Activated T-cell treated with anti-CD3 and anti-CD28 coated beads, Interleukin-2, amount 50 U/mL, for 4 hours (primary cell): ENCODE results near the gene PPP2R3B. TPM values are rescaled to one million over a fixed set of nuclear protein-coding genes. Genes with fewer than 3 reads are reported as not detected.

Source experiments
- ATAC-seq, 2 donors: fragments of 200-7000 bp; cut with Tn5 transposase; one replicate each; pipeline ENCODE4 v1.10.0; 2021
- DNase-seq: peaks from one replicate; pipeline ENCODE4 v3.0.0-alpha.2; 2020
- H3K27me3 Mint-ChIP-seq: one replicate; pipeline ENCODE4 v1.8.0; 2021; ENCODE audit warnings: low read depth, mixed read lengths
- H3K36me3 Mint-ChIP-seq: one replicate; pipeline ENCODE4 v1.8.0; 2022; ENCODE audit warnings: mixed read lengths; ENCODE audit not compliant: insufficient read depth
- H3K4me1 Mint-ChIP-seq: one replicate; pipeline ENCODE4 v1.8.0; 2021; ENCODE audit warnings: low read depth, mixed read lengths
- H3K4me3 Mint-ChIP-seq: one replicate; pipeline ENCODE4 v1.8.0; 2021; ENCODE audit warnings: mild to moderate bottlenecking, moderate library complexity, mixed read lengths
- H3K9me3 Mint-ChIP-seq: one replicate; pipeline ENCODE4 v1.8.0; 2021; ENCODE audit warnings: mixed read lengths
- total RNA-seq, 3 donors: library from RNA; stranded (reverse); gene quantifications; one replicate each; pipeline ENCODE4 v1.2.1, GENCODE V29; 2021

The PPP2R3B gene
- total RNA-seq, 3 donors from 2014 or later, result 29.0 to 47.6 (median 30.3) TPM

DNA sequence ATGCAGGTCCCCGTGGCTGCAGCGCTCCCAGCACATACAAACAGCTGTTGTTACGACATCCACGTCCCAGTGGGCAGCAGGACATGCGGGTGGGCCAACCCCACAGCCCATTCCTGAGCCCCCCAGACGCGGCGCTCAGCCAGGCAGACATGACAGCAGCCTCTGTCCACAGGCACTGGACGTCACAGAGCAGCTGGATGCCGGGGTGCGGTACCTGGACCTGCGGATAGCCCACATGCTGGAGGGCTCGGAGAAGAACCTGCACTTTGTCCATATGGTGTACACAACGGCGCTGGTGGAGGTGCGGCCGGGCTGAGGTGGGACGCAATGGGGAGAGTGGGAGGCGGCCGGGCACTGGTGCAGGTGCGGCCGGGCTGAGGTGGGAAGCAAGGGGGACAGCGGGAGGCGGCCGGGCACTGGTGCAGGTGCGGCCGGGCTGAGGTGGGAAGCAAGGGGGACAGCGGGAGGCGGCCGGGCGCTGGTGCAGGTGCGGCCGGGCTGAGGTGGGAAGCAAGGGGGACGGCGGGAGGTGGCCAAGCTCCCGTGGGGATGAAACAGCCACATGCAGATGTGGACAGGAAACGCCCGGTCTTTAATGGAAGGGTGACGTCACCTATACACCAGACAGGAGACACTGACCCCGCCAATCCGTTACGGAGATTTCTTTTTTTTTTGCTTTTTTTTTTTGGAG lies 96.1 kb downstream of the PPP2R3B start:
- H3K36me3 Mint-ChIP-seq, result peaks cover 7% of the 10 kb centered on the region
- H3K9me3 Mint-ChIP-seq, result no peaks in the 10 kb centered on the region
- ATAC-seq (no peak), DNase-seq (no peak)
- no peak overlapping the region for H3K4me3 Mint-ChIP-seq
- no peaks in the 10 kb centered on the region for H3K4me1 Mint-ChIP-seq
- no peaks in the 10 kb centered on the region for H3K27me3 Mint-ChIP-seq

DNA sequence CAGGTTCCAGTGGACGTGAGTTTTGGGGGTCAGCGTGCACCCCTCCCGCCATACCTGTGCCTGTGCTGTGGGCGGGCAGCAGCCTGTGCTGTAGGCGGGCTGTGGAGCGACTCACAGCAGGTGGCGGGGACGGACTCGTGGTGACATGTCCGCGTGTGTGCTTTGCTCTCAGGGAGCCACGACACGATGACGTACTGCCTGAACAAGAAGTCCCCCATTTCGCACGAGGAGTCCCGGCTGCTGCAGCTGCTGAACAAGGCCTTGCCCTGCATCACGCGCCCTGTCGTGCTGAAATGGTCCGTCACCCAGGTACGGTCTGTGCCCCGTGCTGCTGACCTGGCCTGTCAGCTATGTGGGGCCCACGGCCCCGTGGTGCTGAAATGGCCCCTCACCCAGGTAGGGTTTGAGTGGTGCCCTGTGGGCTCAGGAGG lies 98.1 kb downstream of the PPP2R3B start:
- H3K9me3 Mint-ChIP-seq, result no peaks in the 10 kb centered on the region
- no peaks in the 10 kb centered on the region for H3K27me3 Mint-ChIP-seq
- peaks cover 4% of the 10 kb centered on the region for H3K36me3 Mint-ChIP-seq
- peaks cover 3% of the 10 kb centered on the region for H3K4me1 Mint-ChIP-seq
- no peak for DNase-seq
- H3K4me3 Mint-ChIP-seq, result no peak overlapping the region
- no peak for ATAC-seq

DNA sequence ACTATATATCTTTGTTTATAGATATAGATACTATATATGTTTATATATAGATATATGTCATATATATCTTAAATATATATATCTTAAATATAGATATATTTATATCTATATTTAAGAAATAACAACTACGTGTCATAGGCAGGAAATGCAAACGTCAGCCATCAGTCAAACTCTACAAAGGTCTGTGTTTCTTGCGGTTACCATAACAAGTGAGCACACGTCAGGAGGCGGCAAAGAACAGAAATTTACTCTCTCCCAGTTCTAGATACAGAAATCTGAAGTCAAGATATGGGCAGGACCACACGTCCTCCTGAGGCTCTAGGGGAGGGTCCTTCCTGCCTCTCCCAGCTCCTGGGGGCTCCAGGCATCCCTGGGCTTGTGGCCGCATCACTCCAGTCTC lies 99.0 kb downstream of the PPP2R3B start:
- Mint-ChIP-seq H3K9me3 (no peaks in the 10 kb centered on the region), H3K36me3 (peaks cover 2% of the 10 kb centered on the region), H3K4me3 (no peak overlapping the region), H3K4me1 (peaks cover 3% of the 10 kb centered on the region), H3K27me3 (no peaks in the 10 kb centered on the region)
- DNase-seq, result no peak
- ATAC-seq, result no peak

DNA sequence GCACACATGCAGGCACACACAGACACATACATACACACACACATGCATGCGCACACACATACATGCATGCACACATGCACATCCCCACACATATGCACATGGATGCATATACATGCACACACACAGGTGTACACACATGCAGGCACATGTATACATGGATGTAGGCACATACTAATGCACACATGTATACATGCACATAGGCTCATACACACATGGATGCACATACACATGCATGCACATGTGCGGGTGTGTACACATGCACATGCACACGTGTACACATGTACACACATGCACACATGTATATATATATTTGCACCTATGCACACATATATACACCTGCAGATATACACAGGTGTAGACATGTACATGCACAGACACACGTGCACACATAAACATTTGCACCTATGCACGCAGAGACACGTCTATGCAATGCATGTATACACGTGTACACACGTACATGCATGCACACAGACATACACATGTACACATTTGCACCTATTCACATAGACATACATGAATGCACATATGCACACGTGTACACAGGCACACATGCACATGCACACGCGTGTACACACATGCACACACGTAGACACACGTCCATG lies 101.5 kb downstream of the PPP2R3B start:
- ATAC-seq, result no peak
- H3K4me3 Mint-ChIP-seq, result no peak overlapping the region
- H3K36me3 Mint-ChIP-seq, result no peaks in the 10 kb centered on the region
- DNase-seq, result no peak
- no peaks in the 10 kb centered on the region for H3K9me3 Mint-ChIP-seq
- H3K27me3 Mint-ChIP-seq, result no peaks in the 10 kb centered on the region
- peaks cover 6% of the 10 kb centered on the region for H3K4me1 Mint-ChIP-seq

Other genes starting within 250 kb of the PPP2R3B start
- gene PLCXD1, start 105.5 kb downstream of the PPP2R3B start, total RNA-seq, result 10 to 100 TPM; 23.6 to 57.6 (median 24.1) TPM
- gene GTPBP6, start 68.1 kb downstream of the PPP2R3B start, total RNA-seq, result 100 to 1,000 TPM; 123 to 142 (median 134) TPM
- gene SHOX, start 243.9 kb upstream of the PPP2R3B start, total RNA-seq, result not detected